ENCODE results near the gene IFNA8.
"Not testable (repeated sequence)": the region's sequence is repeated elsewhere in the genome, so short reads cannot be mapped to it uniquely, and the experiment has no call there.

IFNA8 gene

DNA sequence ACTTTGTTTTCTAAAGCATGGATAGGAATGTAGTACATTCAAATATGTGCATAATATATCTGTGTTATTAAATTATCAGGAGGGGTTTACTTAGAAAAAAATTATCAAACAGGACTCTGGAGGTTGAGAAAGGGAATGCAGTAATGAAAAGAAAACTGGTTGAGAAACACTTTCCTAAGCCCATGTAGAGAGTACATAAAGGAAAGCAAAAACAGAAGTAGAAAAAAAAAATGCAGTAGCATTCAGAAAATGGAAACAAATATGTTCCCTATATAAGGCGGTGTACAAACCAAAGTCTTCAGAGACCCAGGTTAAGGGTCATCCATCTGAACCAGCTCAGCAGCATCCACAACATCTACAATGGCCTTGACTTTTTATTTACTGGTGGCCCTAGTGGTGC lies at the start of gene IFNA8:
TSS of gene IFNA8 (plus strand) at position 301 of the 400 bp plus-strand sequence. CDS start at position 361, 60 bp downstream.
- FAIRE-seq, result no peak
- DNase-seq (ENCODE audit: insufficient read length, low spot score), result no peak

DNA sequence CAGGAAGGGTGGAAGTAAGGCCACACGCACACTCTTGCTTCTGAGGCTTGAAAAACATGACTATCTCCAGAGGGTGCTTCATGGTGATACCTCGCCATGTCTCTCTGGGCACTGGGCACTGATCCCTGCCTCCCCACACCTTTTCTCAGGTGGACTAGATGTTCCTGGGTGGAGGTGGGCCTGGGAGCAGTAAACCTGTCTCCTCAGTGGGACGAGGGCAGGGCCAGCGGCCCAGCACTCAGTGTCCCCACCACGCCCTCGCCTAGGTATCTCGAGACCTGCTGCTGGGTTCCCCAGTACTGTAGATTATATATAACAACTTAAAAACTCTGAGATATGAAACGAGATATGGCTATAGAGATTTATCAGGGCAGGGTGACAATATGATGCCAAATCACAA lies 46.6 kb upstream of the IFNA8 start:
- FAIRE-seq, result no peak
- no peak for DNase-seq (ENCODE audit: insufficient read length, low spot score)

DNA sequence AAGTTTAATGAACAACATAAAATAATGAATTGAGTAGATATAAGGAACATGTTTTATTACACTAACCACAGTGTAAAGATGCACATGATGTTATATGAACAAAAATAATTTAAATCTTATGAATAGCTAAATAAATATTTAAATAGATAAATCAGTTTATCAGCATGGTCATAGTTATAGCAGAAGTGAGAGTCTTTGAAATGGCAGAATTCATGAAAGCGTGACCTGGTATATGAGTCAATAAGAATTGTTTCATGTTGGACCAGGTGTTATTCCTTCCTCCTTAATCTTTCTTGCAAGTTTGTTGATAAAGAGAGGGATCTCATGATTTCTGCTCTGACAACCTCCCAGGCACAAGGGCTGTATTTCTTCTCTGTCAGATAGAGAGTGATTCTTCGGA lies 41.7 kb upstream of the IFNA8 start:
- not testable (repeated sequence) for FAIRE-seq; DNase-seq (ENCODE audit: insufficient read length, low spot score)

DNA sequence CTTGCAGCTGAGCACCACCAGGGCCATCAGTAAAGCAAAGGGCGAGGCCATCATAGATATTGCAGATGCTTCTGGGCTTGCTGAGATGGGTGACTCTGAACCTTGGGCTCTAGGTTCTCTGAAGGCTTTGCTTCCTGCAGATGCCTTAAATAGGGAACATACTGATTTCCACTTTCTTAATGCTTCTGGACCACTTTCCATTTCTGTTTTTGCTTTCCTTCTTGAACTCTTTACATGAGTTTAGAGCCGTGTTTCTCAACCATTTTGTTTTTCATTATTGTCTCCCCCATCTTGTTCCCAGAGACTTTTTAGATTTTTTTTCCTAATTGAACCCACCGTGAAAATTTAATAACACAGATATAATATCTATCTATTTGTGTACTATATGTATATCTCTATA lies 41.0 kb upstream of the IFNA8 start, which contains the start of gene IFNA13:
TSS of gene IFNA13 (minus strand) at position 101 of the 400 bp plus-strand sequence. CDS start at position 54, 47 bp downstream.
- DNase-seq (ENCODE audit: insufficient read length, low spot score), result no peak
- peak; percentile 40 for FAIRE-seq

DNA sequence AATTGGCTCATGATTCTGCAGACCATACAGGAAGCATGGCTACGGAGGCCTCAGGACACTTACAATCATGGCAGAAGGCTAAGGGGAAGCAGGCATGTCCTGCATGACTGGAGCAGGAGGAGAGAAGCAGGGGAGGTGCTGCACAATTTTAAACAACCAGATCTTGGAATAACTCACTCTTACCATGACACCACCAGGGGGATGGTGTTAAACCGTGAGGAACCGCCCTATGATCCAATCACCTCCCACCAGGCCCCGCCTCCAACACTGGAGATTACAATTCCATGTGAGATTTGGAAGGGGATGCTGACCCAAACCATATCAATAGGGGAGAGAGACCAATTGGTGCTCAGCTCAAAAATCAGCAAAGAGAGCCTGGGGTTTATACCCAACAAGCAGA lies 37.5 kb upstream of the IFNA8 start:
- DNase-seq (ENCODE audit: insufficient read length, low spot score), result not testable (repeated sequence)
- peak; percentile 54 for FAIRE-seq

DNA sequence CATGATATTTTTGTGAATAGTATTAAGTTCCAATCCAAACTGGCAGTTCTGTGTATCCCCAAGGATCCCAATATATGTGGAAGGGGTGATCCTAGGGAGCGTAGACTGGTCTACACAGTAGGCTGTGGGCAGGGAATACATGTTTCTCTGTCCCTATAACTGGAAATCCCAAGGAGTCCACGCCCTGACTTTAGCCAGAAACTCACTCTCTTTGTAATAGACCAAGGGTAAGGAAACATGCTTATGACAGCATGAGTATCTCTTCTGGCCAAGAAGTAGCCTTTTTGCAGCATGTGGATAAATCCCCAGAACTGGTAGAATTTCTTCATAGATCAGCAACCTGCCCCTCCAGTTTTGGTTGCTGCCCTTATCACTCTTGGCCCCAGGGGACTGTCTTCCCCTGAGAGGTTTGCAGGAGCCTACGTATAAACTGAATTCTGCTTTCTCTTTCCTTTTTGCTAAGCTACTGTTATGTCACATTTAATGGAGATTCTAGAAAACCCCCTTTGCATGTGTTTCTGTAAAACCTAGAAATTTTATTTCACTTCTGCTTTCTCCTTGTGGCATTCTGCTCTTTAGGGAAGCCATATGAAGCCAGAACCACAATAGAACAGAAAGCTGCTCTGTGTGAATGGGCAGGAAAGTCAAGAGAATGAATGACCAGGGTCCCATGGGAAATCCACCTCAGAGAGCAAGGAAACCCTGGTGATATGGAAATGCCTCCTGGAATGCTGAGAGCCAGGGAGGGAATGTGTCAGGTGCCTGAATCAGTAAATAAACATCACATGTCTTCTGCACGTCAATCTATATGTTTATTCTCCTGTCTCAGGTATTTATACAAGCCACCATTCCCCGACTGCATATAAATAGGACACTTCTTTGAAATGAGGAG lies 27.2 kb upstream of the IFNA8 start:
- DNase-seq (ENCODE audit: insufficient read length, low spot score), result peak; percentile 42
- peak; percentile 100 for FAIRE-seq

DNA sequence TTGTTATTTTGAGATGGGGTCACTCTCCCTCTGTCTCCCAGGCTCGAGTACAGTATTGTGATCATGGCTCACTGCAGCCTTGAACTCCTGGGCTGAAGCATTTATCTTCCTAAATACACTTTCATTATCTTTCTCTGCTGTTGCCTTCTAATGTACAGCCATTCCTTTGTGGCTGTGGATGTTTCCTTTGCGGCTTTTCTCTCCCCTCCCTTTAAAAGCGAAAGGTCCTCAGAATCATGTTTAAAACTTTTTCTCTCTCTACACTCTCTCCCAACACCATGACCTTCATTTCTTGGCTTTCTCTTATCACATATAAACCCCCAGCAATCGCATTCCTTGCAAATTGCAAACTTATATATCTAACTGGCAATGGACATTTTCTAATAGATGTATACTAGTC lies 25.3 kb upstream of the IFNA8 start:
- FAIRE-seq (peak; percentile 44), DNase-seq (ENCODE audit: insufficient read length, low spot score) (no peak)

DNA sequence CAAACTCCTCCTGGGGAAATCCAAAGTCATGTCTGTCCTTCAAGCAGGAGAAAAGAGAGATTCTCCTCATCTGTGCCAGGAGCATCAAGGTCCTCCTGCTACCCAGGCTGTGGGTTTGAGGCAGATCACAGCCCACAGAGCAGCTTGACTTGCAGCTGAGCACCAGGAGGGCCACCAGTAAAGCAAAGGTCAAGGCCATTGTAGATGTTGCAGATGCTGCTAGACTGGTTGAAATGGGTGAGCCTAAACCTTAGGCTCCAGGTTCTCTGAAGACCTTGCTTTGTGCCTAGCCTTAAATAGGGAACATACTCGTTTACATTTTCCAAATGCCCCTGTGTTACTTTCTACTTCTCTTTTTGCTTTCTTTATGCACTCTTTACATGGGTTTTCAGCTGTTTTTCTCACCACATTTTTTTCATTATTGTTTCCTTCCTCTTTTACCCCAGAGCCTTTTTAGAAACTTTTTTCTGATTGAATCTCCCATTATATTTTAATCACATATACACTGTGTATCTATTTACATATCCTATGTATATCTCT lies 23.7 kb upstream of the IFNA8 start, which contains the start of gene IFNA2:
TSS of gene IFNA2 (minus strand) at position 268 of the 540 bp plus-strand sequence. CDS start at position 199, 69 bp downstream.
- FAIRE-seq (peak; percentile 75), DNase-seq (ENCODE audit: insufficient read length, low spot score) (no peak)

DNA sequence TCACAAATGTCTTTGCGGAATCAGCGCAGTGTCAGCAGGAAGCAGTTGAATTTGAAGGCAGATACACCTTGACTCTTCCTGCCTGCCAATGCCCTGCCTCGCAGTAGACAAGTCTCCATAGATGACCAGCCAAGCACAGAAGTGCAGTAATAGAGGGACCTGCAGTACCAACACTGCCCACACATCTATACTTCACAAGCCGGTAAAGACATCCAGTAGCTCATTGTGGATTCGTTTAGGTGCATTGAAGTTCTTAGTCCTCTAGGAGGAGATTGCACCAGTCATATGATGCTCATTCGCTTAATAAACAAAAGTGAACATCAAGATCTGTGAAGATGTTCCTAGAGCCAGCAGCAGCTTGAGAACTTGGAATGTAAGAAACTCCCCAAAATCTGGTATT lies 16.6 kb upstream of the IFNA8 start:
- FAIRE-seq (peak; percentile 87), DNase-seq (ENCODE audit: insufficient read length, low spot score) (no peak)

DNA sequence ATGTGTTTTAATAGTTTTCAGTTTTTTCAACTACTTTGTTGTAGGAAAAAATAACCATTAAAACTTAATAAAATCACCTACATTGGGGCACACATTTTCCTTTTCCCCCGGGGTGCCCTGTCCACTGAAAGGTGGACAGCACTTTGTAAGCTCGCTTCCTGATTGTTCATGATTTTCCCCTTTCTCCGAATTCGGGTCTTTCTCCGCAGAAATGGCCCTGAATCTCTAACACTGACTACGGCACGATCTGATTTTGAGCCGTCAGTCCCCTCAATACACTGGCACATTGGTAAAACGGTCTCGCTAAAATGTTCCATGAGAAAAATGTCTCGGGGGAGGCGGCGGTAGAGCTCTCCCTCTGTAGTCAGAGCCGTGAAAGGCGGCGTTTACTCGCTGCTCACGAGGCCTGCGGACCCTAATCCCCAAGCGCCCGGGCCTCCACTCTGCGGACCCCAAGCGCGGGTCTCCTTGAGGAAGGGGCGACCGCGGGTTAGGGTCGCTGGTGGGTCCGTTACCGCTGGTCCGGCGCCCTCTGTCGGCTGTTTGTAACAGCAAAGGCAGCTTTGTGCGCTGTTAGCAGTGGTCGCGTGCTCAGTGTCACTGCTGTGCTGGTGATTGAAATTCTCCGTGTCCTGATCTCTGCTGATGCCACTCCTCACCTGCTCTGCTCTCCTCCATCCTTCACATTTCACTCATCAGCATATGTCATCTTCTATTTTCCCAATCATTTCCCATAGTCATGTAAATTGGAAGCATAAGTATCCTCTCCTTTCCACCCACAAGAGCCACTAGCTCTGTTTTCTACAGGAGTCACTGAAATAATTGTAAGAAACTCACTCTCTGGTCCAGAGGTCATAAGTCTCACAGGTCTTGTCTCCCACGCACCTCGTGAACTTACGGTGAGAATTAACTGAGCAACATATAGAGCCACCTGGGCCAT lies 12.9 kb upstream of the IFNA8 start:
- DNase-seq (ENCODE audit: insufficient read length, low spot score), result no peak
- FAIRE-seq, result peak; percentile 97

DNA sequence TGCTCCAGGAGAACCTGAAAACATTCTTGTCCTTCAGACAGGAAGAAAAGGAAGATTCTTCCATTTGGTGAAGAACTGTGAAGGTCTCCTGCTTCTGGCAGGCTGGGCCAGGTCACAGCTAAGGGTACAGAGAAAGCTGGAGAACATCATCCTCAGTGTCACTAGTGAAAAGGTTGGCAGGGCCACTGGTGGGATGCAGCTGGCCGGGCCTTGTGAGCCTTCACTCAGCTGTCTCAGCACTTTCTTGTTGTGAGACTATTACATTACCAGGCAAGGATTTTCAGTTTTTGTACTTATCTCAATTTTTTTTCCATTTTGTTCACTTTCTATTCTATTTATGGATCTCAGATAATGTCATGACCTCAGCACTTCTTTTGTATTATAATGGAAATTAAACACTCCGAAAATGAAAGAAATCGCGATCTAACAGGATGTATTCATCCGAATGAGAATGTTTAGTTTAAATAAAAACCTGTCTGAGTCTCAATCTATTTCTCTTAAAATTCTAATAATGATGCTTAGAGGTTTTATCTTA lies 9.9 kb upstream of the IFNA8 start:
- FAIRE-seq (peak; percentile 67), DNase-seq (ENCODE audit: insufficient read length, low spot score) (no peak)

DNA sequence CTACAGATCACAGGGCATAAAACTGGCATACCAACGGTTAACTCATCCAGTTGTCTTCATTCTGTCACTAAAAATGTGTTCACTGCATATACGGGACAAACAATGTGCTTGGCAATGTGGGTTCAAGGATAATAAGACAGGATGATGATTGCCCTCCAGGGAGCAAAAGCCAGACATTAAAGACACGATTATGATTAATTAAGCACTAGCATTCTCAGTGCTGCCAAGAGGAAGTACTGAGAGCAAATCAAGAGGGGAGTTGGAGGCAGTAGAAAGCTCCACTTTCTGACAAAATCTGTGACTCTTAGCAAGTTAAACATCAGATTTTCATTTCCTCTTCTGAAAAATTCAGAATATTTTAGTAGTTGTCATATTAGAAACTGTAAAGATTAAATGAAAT lies 9.0 kb upstream of the IFNA8 start:
- FAIRE-seq, result no peak

DNA sequence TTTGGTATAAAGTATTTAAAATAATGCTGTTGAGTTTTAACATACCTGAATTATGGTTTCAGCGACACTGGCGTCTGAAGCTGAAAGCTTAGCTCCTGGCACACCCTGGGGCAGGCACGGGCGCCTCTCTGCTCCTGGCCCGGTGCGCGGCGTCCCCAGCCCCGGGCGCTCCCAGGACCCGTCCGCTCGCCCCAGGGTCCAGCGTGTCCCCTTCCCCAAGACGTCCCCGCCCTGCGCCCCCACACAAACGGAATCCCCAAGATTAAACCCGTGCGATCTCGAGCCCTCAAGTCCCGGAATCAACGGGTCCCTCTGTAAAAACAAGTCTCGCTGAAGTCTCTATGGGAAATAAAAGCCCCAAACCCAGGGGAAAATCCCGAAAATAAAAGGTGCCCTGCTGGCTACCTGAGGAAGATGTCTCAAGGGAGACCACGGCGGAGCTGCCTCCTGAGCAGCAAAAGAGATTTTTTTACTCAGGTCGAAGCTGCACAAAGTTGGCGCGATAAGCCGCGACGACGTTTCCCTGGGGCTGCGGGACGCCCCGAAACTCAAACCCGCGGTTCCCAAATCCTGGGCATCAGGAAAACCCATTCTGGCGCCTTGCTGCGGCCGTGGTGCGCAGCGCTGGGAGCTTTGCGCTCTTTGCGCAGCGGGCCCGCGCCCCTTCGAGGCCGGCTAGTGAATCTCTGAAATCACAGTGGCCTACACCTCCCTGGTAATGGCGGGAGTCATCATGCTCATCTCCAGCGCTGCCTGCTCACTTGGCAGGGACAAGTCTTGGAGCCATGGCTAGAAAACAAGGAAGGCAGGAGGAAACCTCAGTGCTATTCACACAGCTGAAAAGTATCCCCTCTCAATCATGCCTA lies 6.3 kb upstream of the IFNA8 start:
- FAIRE-seq (no peak), DNase-seq (ENCODE audit: insufficient read length, low spot score) (no peak)

More for the DNA sequence above, 9.0 kb upstream of the IFNA8 start:
- DNase-seq (ENCODE audit: insufficient read length, low spot score), result no peak

DNA sequence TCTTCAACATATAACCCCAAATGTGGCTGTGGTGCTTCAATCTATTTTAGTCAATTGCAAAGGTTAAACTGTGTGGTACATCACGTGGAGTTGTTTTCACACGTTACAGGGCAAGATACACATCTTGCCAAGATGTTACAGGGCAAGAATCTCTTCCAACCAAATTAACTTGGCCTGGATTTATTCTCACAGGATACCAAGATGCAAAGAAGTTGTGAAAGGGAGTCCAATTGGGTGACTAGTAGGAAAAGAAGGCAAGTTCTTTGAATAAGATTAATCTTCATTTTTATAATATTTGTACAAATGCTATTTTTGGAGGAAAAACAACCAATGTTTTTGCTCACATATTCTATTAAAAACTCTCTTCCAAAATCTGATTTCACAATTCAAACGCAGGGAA lies 4.8 kb upstream of the IFNA8 start:
- FAIRE-seq (no peak), DNase-seq (ENCODE audit: insufficient read length, low spot score) (no peak)

DNA sequence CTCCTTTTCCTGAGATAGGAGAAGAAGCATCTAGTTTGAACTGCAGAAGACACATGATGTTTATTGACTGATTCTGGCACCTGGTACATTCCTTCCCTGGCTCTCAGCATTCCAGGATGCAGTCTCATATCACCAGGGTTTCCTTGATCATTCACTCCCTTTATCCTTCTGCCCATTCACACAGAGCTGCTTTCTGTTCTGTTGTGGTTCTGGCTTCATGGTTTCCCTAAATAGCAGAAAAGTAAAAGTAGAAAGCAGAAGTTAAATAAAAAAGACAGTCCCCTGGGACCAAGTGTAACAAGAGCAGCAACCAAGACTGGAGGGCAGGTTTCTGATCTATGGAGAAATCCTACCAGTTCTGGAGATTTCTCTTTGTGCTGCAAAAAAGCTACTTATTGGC lies 3.2 kb downstream of the IFNA8 start:
- no peak for DNase-seq (ENCODE audit: insufficient read length, low spot score)
- FAIRE-seq, result peak; percentile 75

DNA sequence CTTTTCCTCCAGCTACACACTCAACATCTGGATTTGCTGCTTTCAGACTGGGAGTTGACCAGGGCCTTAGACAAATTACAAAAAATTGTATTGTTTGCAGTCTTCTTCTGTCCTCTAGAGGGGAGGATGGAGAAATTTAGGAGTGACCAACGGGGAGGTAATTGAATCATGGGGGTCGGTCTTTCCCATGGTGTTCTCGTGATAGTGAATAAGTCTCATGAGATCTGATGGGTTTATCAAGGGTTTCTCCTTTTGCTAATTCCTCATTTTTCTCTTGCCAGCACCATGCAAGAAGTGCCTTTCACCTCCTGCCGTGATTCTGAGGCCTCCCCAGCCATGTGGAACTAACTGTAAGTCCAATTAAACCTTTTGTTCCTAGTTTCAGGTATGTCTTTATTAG lies 4.2 kb downstream of the IFNA8 start:
- DNase-seq (ENCODE audit: insufficient read length, low spot score) (no peak), FAIRE-seq (no peak)

DNA sequence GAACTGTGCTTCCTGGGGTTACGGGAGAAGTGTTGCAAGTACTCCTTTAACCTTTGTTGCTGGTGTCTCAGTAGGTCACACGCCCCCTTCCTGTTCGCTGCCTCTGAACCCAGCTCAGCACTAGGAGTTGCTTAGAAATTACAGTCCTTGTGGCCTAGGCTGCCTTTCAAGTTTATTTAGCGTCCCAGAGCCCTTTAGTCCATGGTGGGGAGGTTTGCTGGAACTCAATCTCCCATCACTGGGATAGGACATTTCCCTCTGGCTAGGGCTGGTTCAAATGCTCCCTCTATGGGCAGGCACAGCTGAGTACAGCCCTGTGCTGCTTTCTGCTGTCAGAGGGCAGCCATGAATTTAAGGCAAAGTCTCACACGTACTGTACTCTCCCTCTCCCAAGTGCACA lies 4.7 kb downstream of the IFNA8 start:
- DNase-seq (ENCODE audit: insufficient read length, low spot score) (no peak), FAIRE-seq (no peak)

DNA sequence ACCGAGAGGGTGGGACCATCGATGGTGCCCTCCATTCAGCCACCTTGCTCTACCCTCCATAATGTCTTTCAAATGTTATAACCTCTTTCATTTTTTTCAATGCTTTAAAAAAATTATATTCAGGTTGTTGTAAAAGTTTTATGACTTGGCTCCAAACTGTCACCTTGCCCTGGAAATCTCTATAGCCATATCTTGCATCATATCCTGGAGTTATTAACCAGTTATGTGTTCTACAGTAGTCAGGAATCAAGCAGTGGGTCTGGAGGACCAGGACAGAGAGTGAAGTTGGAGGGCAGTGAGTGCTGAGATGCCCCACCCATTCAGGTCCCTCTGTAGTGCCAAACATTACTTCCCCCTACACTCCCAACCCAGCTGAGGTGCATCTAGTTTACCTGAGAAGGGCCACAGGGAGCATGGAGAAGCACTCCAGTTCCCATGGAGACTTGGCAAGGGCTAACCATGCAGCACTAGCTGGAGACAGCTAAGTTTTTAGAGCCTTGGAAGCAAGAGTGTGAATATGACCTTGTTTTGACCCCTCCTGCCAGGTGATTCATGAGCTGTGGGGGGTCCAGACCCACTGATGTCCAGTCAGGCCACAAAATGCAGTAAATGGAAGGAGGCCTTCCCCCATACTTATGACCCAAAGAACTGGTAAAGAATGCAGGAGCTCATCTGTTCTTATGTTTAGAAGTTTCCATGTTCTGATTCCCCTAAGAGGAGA lies 5.5 kb downstream of the IFNA8 start:
- FAIRE-seq (no peak), DNase-seq (ENCODE audit: insufficient read length, low spot score) (no peak)
